Measurements from ENCODE around the gene INTS1.

- TF ChIP-seq GATA2 (IDR thresholded peaks at IDR 0.05; ENCODE audit: low read depth, low read length), result no peak
- TF ChIP-seq GATA3 (IDR thresholded peaks at IDR 0.05; ENCODE audit: low read depth, low read length), result no peak
These were observed 1.8 kb upstream of the INTS1 start for GRCh38 chr7:1505731-1506550.
